ENCODE results near the gene KTN1.

Gene KTN1

GRCh38 chr14:55697414-55697861 lies 117.4 kb downstream of the KTN1 start:
- no peak for DNase-seq
- H3K27ac ChIP-seq: no peak overlapping the region
- no peak overlapping the region for H3K4me3 ChIP-seq (ENCODE audit: low read depth, low read length)
- H3K36me3 ChIP-seq (replicated peaks): no peaks in the 10 kb centered on the region
- in situ Hi-C loops (cut with HindIII; ENCODE audit: low pct_ligation_motif_present, low sequenced_read_pairs): no loop called here
- TF ChIP-seq CTCF (IDR thresholded peaks at IDR 0.05; ENCODE audit: low read depth, low read length, missing control alignments): no peak
- no peaks in the 10 kb centered on the region for H3K27me3 ChIP-seq (replicated peaks)

- DNase-seq: no peak
- Histone ChIP-seq H3K4me3 (ENCODE audit: low read depth, low read length) (no peak overlapping the region), H3K27ac (no peak overlapping the region), H3K36me3 (replicated peaks) (no peaks in the 10 kb centered on the region), H3K27me3 (replicated peaks) (no peaks in the 10 kb centered on the region)
- in situ Hi-C loops (cut with HindIII; ENCODE audit: low pct_ligation_motif_present, low sequenced_read_pairs): no loop called here
- no peak for TF ChIP-seq CTCF (IDR thresholded peaks at IDR 0.05; ENCODE audit: low read depth, low read length, missing control alignments)
Measured at GRCh38 chr14:55698051-55698450, 118.0 kb downstream of the KTN1 start.

GRCh38 chr14:55699131-55700057 lies 119.4 kb downstream of the KTN1 start:
- no peaks in the 10 kb centered on the region for H3K27me3 ChIP-seq (replicated peaks)
- no peaks in the 10 kb centered on the region for H3K36me3 ChIP-seq (replicated peaks)
- DNase-seq: peak; percentile 26
- no peak for TF ChIP-seq CTCF (IDR thresholded peaks at IDR 0.05; ENCODE audit: low read depth, low read length, missing control alignments)
- H3K4me3 ChIP-seq (ENCODE audit: low read depth, low read length): no peak overlapping the region
- in situ Hi-C loops (cut with HindIII; ENCODE audit: low pct_ligation_motif_present, low sequenced_read_pairs): no loop called here
- no peak overlapping the region for H3K27ac ChIP-seq

- H3K4me3 ChIP-seq (ENCODE audit: low read depth, low read length): no peak overlapping the region
- no peaks in the 10 kb centered on the region for H3K27me3 ChIP-seq (replicated peaks)
- in situ Hi-C loops (cut with HindIII; ENCODE audit: low pct_ligation_motif_present, low sequenced_read_pairs): no loop called here
- DNase-seq: no peak
- H3K36me3 ChIP-seq (replicated peaks): no peaks in the 10 kb centered on the region
- no peak overlapping the region for H3K27ac ChIP-seq
- no peak for TF ChIP-seq CTCF (IDR thresholded peaks at IDR 0.05; ENCODE audit: low read depth, low read length, missing control alignments)
Measured at GRCh38 chr14:55701638-55702037, 121.6 kb downstream of the KTN1 start.

- TF ChIP-seq CTCF (IDR thresholded peaks at IDR 0.05; ENCODE audit: low read depth, low read length, missing control alignments): no peak
- in situ Hi-C loops (cut with HindIII; ENCODE audit: low pct_ligation_motif_present, low sequenced_read_pairs): no loop called here
- Histone ChIP-seq H3K27ac (no peak overlapping the region), H3K4me3 (ENCODE audit: low read depth, low read length) (no peak overlapping the region), H3K27me3 (replicated peaks) (no peaks in the 10 kb centered on the region), H3K36me3 (replicated peaks) (no peaks in the 10 kb centered on the region)
- no peak for DNase-seq
Measured at GRCh38 chr14:55702511-55702910, 122.5 kb downstream of the KTN1 start.

All from brain microvascular endothelial cell (primary cell).